GM21786 (cell line): Measurements from ENCODE around the gene EZH1.
"Not testable (repeated sequence)": the region's sequence is repeated elsewhere in the genome, so short reads cannot be mapped to it uniquely, and the experiment has no call there.

Source experiments
- ATAC-seq: cut with Tn5 transposase; IDR thresholded peaks from one replicate; pipeline ENCODE4 v1.9.1; 2021; ENCODE audit not compliant: unreplicated experiment

EZH1 gene

DNA sequence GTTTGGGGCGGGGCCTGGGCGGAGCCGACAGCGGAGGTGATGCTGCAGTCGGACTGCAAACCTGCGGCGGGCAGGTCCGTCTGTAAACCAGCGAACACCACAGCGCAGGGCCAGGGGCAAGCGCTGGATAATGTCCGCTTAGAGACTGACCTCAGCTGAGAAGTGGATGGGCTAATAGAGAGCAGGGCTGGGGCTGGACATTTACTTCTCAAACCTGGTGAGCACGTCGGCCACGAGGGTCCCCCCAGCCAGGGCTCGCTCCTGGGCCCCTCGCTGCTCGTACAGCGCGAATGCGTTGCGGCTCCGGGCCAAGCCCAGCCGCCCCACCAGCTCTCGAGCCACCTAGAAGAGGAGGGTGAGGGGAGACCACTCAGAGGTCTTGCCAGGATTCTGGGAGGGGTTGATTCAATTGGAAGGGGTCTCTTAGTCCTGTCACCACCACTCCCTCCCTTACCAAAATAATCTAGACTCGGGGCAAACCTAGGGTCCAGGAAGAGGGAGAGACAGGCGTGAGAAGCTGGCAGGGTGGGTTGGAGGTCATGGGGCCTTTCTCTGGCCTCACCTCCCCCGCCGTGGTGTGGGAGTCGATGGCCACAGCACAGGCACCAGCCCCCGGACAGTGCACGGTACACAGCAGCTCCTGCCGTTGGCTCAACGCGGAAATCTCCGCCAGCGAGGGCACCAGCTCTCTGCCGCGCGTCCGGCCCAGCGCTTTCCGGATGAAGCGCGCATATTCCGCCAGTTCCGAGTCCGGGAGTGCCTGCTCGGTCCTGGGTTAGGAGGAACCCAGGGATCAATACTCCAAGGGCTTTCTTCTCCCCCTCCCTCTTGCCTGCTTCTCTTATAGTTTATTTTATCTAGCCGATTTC is 73.8 kb downstream of the EZH1 start:
- no peak for ATAC-seq

DNA sequence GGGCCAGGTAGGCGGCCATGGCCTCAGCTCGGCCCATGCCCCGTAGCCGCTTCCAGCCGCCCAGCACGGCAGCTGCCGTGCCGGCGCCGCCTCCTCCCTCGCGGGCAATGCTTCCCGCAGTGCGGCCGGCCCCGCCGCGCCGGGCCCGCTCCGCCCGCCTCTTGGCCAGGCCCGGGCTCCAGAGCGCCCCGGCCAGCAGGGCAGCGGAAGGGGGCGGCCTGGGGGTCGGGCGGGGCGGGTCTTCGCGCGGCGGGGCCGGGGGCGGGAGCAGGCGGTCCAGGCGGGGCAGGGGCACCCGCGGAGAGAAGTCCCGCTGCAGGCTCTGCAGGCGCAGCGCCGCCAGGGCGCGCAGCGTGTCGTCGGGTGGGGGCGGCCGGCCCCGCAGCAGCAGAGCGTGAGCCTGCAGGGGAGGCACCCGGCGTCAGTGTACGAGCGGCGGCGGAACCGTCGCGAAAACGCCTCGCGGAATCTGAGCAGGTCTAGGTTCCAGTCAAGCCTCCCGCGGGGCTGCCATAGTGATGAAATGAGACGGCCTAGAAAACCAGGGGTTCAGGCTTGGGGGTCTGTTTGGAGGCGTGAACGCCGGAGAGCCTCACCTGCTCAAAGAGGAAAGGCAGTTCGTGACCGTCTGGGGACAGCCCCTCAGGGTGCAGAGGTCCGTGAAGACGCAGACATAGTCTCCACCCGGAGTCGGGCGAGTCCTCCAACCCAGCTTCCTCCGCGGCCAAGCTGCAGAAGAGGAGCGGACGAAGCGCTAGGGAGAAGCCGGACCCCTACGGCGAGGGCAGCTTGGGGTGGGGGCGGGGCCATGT is 74.7 kb downstream of the EZH1 start:
- ATAC-seq = no peak

DNA sequence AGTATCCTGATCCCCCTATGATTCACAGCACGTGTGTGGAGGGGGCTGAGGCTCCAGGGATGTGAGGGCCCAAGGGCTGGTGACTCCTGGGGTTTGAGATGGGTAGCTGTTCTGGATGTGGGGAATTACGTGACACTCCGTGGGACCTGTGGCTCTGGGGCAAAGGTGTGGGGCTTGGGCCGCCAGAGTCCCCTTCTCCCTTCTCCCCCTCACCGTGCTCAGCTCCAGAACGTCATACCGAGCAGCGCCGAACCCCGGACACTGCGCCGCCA is 75.2 kb downstream of the EZH1 start:
- no peak for ATAC-seq

DNA sequence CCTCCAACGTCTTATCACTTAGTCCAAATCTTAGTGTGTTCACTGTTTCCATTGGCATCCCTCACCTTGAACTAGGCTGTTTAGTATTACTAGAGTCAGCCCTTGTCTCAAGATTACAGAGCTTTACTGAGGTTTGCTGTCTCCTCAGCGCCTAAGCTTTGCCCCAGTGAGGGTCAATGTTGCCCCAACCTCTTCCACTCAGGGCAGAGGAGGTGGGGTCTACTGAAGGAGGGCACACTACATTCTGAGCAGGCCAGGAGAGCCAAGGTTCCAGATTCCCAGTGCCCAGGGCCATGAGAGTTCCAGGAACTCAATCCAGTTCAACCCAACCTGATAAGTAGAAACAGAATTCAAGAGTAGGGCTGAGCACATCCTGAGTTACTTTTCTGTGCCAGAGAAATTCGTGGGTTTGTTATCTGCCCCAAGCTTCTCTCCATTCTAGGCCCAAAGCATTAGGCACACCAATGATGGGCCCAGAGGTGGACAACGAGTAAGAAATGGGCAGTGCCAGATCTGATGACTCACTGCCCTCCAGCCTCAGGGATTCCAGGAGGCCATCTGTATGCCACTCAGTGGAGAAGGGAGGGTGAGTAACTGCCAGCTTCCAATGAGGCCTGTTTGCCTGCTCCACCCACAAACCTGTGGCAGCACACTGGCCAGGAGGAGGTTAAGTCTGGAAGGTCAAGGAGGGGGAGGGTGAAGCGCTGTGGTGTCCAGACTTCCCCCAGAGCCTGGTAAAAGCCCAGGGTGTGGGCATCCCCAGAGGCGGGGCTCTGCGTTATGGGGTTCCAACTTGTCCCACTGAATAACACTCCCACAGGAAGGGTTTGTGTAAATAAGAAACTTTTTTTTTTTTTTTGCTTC is 77.5 kb downstream of the EZH1 start:
- no peak for ATAC-seq

DNA sequence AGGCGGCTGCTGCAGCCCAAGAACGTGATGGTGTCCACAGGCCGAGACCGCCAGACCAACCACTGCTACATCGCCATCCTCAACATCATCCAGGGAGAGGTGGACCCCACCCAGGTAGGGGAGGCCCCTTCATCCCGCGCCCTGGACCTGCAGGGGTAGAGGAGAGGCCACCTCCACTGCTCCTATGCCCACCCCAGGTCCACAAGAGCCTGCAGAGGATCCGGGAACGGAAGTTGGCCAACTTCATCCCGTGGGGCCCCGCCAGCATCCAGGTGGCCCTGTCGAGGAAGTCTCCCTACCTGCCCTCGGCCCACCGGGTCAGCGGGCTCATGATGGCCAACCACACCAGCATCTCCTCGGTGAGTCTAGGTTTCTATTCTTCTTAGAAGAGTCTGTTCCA is 78.7 kb downstream of the EZH1 start:
- ATAC-seq = not testable (repeated sequence)

DNA sequence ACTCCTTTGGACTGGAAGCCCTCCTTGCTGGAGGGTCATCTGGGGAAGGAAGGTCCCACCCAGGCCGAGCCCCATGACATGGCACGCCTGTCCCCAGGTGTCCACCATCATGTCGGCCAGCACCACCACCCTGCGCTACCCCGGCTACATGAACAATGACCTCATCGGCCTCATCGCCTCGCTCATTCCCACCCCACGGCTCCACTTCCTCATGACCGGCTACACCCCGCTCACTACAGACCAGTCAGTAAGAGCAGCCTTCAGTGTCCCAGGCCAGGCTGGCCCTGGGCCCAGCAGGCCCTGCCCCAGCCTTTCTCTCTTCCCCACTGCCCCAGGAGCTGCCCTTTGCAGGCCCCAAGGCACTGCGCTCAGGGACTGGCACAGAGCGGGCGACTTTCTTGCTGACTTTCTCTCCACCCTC is 79.2 kb downstream of the EZH1 start:
- ATAC-seq = no peak

DNA sequence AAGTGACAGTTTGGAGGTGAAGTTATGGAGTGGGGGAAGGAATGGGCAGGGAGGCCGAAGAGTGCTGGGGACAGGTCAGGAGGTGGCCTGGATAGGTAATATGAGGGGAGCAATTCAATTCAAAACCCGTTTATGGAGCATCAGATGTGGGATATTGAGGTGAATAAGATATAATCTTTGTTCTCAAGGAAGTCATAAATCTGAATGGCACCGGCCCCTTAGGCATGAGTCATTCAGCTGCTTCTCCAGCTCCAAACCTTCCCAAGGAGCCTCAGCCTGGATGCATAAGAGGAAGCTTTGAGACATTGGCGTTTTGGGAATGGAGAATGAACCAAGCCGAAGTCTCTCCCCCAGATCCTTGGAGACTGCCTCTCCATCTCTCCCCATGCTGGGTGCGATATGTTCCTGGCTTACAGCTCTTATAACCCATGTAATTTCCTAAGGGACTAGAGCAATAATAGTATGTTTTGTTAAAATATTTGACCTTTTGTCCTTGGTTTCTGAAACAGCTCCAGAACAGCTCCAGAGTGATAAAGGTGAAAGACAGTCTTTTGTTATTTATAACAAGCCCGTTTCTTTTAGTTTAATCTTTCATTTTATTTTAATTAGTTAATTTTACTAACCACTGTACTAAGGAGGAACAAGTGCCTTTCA is 84.0 kb downstream of the EZH1 start:
- no peak for ATAC-seq

DNA sequence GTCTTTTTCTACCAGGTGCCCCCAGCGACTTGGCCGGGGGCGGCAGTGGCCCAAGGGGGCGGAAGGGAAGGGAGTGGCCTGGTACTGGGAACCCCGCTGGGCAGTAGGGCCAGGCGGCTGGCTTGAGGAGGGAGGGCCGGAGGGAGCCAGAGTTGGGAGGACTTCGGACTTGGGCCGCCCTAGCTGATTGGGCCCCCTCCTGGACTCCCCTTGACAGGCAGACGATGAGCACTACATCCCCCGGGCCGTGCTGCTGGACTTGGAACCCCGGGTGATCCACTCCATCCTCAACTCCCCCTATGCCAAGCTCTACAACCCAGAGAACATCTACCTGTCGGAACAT is 84.9 kb downstream of the EZH1 start:
- ATAC-seq = not testable (repeated sequence)

DNA sequence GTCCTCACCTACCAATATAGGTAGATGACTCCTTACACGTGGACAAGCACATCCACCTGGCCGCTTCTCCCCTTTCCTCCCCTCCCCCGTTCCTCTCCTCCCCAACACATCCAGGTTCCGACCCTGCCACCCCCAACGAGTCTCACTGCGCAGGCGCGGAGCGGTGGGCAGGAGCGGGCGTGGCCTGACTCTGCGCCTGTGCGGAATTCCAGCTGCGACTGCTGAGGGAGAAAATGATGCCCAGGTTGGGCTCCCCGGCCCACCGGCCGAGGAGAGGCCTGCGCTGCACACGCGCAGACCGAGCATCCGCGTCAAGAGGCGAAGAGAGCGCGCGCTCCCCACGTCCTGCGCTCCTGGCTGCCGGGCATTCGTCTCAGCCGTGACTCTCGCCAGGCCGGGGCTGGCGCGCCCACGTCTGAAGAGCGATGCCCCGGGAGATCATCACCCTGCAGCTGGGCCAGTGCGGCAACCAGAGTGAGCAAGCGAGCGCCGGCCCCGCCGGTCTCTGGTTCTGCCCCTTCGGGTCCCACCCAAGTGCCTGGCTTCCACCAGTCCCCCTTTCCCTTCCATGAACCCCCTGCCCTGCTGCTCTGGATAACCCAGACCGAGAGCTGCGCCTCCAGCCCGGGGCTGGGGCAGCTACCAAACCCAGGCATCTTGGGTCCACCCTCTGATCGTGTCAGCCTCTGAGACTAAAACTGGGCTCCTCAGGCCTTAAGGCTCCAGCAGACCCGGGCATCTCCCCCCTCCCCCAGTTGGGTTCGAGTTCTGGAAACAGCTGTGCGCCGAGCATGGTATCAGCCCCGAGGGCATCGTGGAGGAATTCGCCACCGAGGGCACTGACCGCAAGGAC is 85.5 kb downstream of the EZH1 start, which contains the start of gene TUBG2:
Gene TUBG2 (plus strand): TSS at position 206 of the 853 bp plus-strand sequence. CDS start 220 bp downstream, at position 426.
- no peak for ATAC-seq

DNA sequence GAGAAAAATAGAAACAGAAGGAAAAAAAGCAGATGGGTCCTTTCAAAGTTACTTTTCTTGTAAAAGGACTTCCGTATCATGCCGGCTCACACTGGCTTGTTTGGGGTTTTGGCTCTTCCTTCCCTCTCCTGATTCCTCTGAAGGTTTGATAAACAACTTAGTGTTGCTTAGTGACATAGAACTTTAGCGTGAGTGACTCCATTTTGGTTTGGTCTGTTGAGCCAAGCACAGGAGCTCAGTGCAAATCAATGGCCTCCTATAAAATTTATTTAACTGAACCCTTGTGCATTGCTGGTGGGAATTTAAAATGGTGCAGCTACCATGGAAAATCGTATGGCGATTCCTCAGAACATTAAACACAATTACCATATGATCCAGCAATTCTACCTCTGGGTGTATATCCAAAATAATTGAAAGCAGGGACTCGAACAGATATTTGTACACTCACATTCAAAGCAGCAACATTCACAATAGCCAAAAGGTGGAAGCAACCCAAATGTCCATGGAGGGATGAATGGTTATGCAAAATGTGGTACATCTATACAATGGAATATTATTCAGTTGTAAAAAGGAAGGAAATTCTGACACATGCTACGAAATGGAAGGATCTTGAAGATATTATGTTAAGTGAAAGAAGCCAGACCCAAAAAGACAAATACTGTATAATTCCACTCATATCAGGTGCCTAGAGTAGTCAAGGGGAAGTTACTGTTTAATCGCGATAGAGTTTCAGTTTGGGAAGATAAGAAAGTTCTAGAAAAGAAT is 86.8 kb downstream of the EZH1 start:
- ATAC-seq = no peak

DNA sequence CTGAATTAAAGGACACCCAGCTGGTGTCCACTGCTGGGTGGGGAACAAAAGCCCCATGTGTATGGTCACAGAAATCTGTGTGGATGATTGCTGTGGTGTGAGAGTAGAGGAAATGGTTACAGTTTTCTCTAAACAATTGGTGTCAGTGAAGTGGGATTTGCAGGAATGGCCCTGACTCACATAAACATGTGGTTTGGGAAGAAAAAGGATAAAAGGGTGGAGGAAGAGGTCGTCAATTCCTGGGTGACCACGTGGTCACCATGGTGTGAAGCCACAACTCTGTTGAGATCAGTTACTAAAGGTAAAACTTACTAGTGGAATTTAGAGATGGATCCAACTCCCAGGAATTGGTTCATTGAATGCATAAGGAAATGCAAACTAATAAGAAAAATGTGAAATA is 89.3 kb downstream of the EZH1 start:
- ATAC-seq = no peak

DNA sequence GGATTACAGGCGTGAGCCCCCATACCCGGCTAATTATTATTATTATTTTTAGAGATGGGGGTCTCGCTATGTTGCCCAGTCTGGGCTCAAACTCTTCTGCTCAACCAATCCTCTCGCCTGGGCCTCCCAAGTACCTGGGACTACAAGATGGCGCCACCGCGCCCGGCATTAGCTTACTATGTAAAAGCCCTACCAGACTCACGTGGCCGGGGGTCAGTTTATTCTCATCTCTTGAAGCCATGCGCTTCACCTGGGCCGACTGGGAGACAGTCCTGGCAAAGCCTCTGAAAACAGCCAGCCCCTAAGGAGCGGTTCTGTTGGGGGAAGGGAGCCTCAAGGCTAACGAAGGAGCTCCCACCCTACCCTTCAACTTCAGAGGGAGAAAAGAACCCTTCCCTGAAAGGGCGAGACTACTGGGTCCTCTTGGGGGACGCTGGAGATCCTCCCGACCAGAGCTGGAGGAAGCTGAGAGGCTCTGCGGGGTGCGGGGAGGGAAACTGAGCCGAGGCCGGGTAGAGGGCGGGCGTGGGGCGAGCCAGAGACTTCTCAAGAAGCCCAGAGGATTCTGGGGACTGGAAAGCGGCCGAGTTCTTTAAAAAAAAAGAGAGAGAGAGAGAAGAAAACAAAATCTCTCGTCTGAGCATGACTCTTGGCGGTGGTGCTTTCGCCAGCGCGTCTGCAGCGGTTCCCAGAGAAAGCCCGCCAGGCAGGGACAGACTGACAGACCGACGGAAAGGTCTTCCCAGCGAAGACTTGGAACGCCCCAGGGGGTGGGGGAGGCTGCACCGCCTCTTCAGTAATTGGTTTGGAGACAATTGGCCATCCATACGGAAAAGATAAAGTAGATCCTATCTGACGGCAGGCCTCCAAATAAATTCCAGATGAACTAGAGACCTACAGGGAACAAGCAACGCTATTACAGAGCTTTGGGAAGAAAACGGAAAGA is 91.4 kb downstream of the EZH1 start:
- no peak for ATAC-seq

DNA sequence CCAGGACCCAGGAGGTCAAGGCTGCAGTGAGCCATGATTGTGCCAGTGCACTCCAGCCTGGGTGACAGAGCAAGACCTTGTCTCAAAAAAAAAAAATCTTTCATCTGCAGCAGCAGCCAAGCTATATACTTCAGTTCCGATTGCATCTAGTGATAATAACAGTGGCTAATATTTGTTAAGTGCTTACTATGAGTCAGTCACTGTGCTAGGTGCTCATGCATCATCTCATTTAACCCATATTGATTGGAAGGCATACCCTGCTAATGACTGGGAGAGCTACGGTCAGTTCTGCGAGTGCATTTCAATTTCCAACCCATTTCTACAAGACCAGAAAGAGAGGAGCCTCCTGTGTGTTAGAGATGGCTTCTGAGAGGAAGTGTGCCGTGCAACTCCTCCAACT is 93.4 kb downstream of the EZH1 start:
- no peak for ATAC-seq
